ENCODE data around the gene CALN1.

The CALN1 gene

GRCh38 chr7:72190919-72191318, 221.2 kb downstream of the CALN1 start:
- Histone ChIP-seq H3K4me1 (ENCODE audit: insufficient read depth, insufficient read length) (no peaks in the 10 kb centered on the region), H3K4me3 (ENCODE audit: insufficient read length, low read depth) (no peak overlapping the region), H3K36me3 (ENCODE audit: insufficient read depth, insufficient read length, low read length) (no peaks in the 10 kb centered on the region), H3K9ac (ENCODE audit: insufficient read length, low read depth) (no peak overlapping the region), H3K9me3 (ENCODE audit: insufficient read depth, low read length) (no peaks in the 10 kb centered on the region), H3K27me3 (ENCODE audit: insufficient read depth, insufficient read length) (no peaks in the 10 kb centered on the region)
- DNase-seq (ENCODE audit: low read depth, low spot score), result no peak
- TF ChIP-seq SUZ12 (IDR thresholded peaks at IDR 0.05; ENCODE audit: extremely low read depth, insufficient read depth, insufficient read length), result no peak
- TF ChIP-seq ZNF274 (IDR thresholded peaks at IDR 0.05; ENCODE audit: low read depth, low read length), result no peak
- no peak for TF ChIP-seq YY1 (IDR thresholded peaks at IDR 0.05; ENCODE audit: insufficient read depth, insufficient read length)

GRCh38 chr7:72190146-72190545, 222.0 kb downstream of the CALN1 start:
- H3K4me3 ChIP-seq (ENCODE audit: insufficient read length, low read depth), result no peak overlapping the region
- TF ChIP-seq YY1 (IDR thresholded peaks at IDR 0.05; ENCODE audit: insufficient read depth, insufficient read length) (no peak), SUZ12 (IDR thresholded peaks at IDR 0.05; ENCODE audit: extremely low read depth, insufficient read depth, insufficient read length) (no peak), ZNF274 (IDR thresholded peaks at IDR 0.05; ENCODE audit: low read depth, low read length) (no peak)
- H3K9me3 ChIP-seq (ENCODE audit: insufficient read depth, low read length), result no peaks in the 10 kb centered on the region
- H3K27me3 ChIP-seq (ENCODE audit: insufficient read depth, insufficient read length), result no peaks in the 10 kb centered on the region
- no peak for DNase-seq (ENCODE audit: low read depth, low spot score)
- no peak overlapping the region for H3K9ac ChIP-seq (ENCODE audit: insufficient read length, low read depth)
- no peaks in the 10 kb centered on the region for H3K4me1 ChIP-seq (ENCODE audit: insufficient read depth, insufficient read length)
- no peaks in the 10 kb centered on the region for H3K36me3 ChIP-seq (ENCODE audit: insufficient read depth, insufficient read length, low read length)

GRCh38 chr7:72187179-72187578, 225.0 kb downstream of the CALN1 start:
- H3K9ac ChIP-seq (ENCODE audit: insufficient read length, low read depth), result no peak overlapping the region
- DNase-seq (ENCODE audit: low read depth, low spot score), result peak; percentile 15
- no peaks in the 10 kb centered on the region for H3K36me3 ChIP-seq (ENCODE audit: insufficient read depth, insufficient read length, low read length)
- TF ChIP-seq SUZ12 (IDR thresholded peaks at IDR 0.05; ENCODE audit: extremely low read depth, insufficient read depth, insufficient read length) (no peak), YY1 (IDR thresholded peaks at IDR 0.05; ENCODE audit: insufficient read depth, insufficient read length) (no peak), ZNF274 (IDR thresholded peaks at IDR 0.05; ENCODE audit: low read depth, low read length) (no peak)
- no peaks in the 10 kb centered on the region for H3K27me3 ChIP-seq (ENCODE audit: insufficient read depth, insufficient read length)
- H3K4me1 ChIP-seq (ENCODE audit: insufficient read depth, insufficient read length), result no peaks in the 10 kb centered on the region
- no peaks in the 10 kb centered on the region for H3K9me3 ChIP-seq (ENCODE audit: insufficient read depth, low read length)
- no peak overlapping the region for H3K4me3 ChIP-seq (ENCODE audit: insufficient read length, low read depth)

- DNase-seq (ENCODE audit: low read depth, low spot score), result peak; percentile 42
These were observed 228.3 kb downstream of the CALN1 start for GRCh38 chr7:72183835-72184234.

GRCh38 chr7:72182036-72182435, 230.1 kb downstream of the CALN1 start:
- H3K9ac ChIP-seq (ENCODE audit: insufficient read length, low read depth), result no peak overlapping the region
- no peaks in the 10 kb centered on the region for H3K27me3 ChIP-seq (ENCODE audit: insufficient read depth, insufficient read length)
- H3K4me3 ChIP-seq (ENCODE audit: insufficient read length, low read depth), result no peak overlapping the region
- no peak for DNase-seq (ENCODE audit: low read depth, low spot score)
- no peaks in the 10 kb centered on the region for H3K9me3 ChIP-seq (ENCODE audit: insufficient read depth, low read length)
- no peaks in the 10 kb centered on the region for H3K36me3 ChIP-seq (ENCODE audit: insufficient read depth, insufficient read length, low read length)
- no peaks in the 10 kb centered on the region for H3K4me1 ChIP-seq (ENCODE audit: insufficient read depth, insufficient read length)
- TF ChIP-seq ZNF274 (IDR thresholded peaks at IDR 0.05; ENCODE audit: low read depth, low read length), result no peak
- no peak for TF ChIP-seq YY1 (IDR thresholded peaks at IDR 0.05; ENCODE audit: insufficient read depth, insufficient read length)
- no peak for TF ChIP-seq SUZ12 (IDR thresholded peaks at IDR 0.05; ENCODE audit: extremely low read depth, insufficient read depth, insufficient read length)

More at GRCh38 chr7:72183835-72184234, 228.3 kb downstream of the CALN1 start:
- no peak for TF ChIP-seq YY1 (IDR thresholded peaks at IDR 0.05; ENCODE audit: insufficient read depth, insufficient read length)
- TF ChIP-seq SUZ12 (IDR thresholded peaks at IDR 0.05; ENCODE audit: extremely low read depth, insufficient read depth, insufficient read length), result no peak
- TF ChIP-seq ZNF274 (IDR thresholded peaks at IDR 0.05; ENCODE audit: low read depth, low read length), result no peak
- H3K4me1 ChIP-seq (ENCODE audit: insufficient read depth, insufficient read length), result no peaks in the 10 kb centered on the region
- H3K36me3 ChIP-seq (ENCODE audit: insufficient read depth, insufficient read length, low read length), result no peaks in the 10 kb centered on the region
- no peak overlapping the region for H3K9ac ChIP-seq (ENCODE audit: insufficient read length, low read depth)
- no peak overlapping the region for H3K4me3 ChIP-seq (ENCODE audit: insufficient read length, low read depth)
- no peaks in the 10 kb centered on the region for H3K9me3 ChIP-seq (ENCODE audit: insufficient read depth, low read length)
- no peaks in the 10 kb centered on the region for H3K27me3 ChIP-seq (ENCODE audit: insufficient read depth, insufficient read length)

- peaks cover 6% of the 10 kb centered on the region; the same call in 1 of the 2 replicates for H3K9me3 ChIP-seq (ENCODE audit: insufficient read depth, low read length)
- H3K4me1 ChIP-seq (ENCODE audit: insufficient read depth, insufficient read length), result no peaks in the 10 kb centered on the region
- DNase-seq (ENCODE audit: low read depth, low spot score), result no peak
- H3K4me3 ChIP-seq (ENCODE audit: insufficient read length, low read depth), result no peak overlapping the region
- TF ChIP-seq YY1 (IDR thresholded peaks at IDR 0.05; ENCODE audit: insufficient read depth, insufficient read length) (no peak), ZNF274 (IDR thresholded peaks at IDR 0.05; ENCODE audit: low read depth, low read length) (no peak), SUZ12 (IDR thresholded peaks at IDR 0.05; ENCODE audit: extremely low read depth, insufficient read depth, insufficient read length) (no peak)
- no peak overlapping the region for H3K9ac ChIP-seq (ENCODE audit: insufficient read length, low read depth)
- H3K36me3 ChIP-seq (ENCODE audit: insufficient read depth, insufficient read length, low read length), result no peaks in the 10 kb centered on the region
- no peaks in the 10 kb centered on the region for H3K27me3 ChIP-seq (ENCODE audit: insufficient read depth, insufficient read length)
These were observed 235.3 kb downstream of the CALN1 start for GRCh38 chr7:72176875-72177274.

- no peak for DNase-seq (ENCODE audit: low read depth, low spot score)
- Histone ChIP-seq H3K9me3 (ENCODE audit: insufficient read depth, low read length) (no peaks in the 10 kb centered on the region), H3K4me1 (ENCODE audit: insufficient read depth, insufficient read length) (no peaks in the 10 kb centered on the region), H3K4me3 (ENCODE audit: insufficient read length, low read depth) (no peak overlapping the region), H3K9ac (ENCODE audit: insufficient read length, low read depth) (no peak overlapping the region), H3K36me3 (ENCODE audit: insufficient read depth, insufficient read length, low read length) (no peaks in the 10 kb centered on the region), H3K27me3 (ENCODE audit: insufficient read depth, insufficient read length) (no peaks in the 10 kb centered on the region)
- TF ChIP-seq ZNF274 (IDR thresholded peaks at IDR 0.05; ENCODE audit: low read depth, low read length), result no peak
- TF ChIP-seq YY1 (IDR thresholded peaks at IDR 0.05; ENCODE audit: insufficient read depth, insufficient read length), result no peak
- TF ChIP-seq SUZ12 (IDR thresholded peaks at IDR 0.05; ENCODE audit: extremely low read depth, insufficient read depth, insufficient read length), result no peak
These were observed 241.7 kb downstream of the CALN1 start for GRCh38 chr7:72170475-72170874.
